T-helper 1 cell treated with Interleukin-12 subunit alpha and Interleukin-12 subunit beta and Interleukin-4 antibody, amounts not matched to agents 30 ng/mL and 1 ng/mL, for 36 hours (primary cell): ENCODE data around the gene CAPRIN1. TPM values are rescaled to one million over a fixed set of nuclear protein-coding genes. Genes with fewer than 3 reads are reported as not detected.

Experiments used
- intact Hi-C: fragments of 100-400 bp; cut with micrococcal nuclease; formaldehyde crosslinking; loops from one replicate; pipeline ENCODE4 v1.15.1; 2024
- total RNA-seq: library from RNA; stranded (reverse); gene quantifications from 2 replicates; pipeline ENCODE4 v1.2.3, GENCODE V29; 2022

Gene CAPRIN1
- 206 and 225 TPM in 2 replicates for total RNA-seq

GRCh38 chr11:34051349-34052035 is at the start of gene CAPRIN1:
Gene CAPRIN1 (plus strand): TSS chr11:34051731. CDS start chr11:34052421, 690 bp downstream.
- intact Hi-C loops, result loop anchor here (1.0 to 10.0 kb wide), 18 partner anchors 54 to 1611 kb away; partner anchors contain the start of genes ABTB2, APIP, C11orf91 and CAT

DNA sequence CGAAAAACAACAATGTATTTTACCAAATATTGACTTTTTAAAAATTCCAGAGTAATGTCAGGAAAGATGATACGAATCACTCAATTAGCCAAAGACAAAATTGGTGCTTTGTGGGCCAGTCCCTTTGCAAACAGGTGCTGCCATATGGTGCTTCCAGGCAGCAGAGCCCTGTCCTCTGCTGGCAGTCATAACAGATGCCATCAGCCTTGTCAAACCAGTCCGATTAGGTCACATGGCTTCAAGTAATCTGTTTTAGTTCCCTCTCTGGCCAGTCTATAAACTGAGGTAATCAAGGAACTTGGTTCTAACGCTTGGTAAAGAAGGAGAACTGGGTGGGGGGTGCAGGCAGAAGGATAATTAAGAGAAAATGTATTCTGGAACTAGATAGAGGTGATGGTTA is 49.1 kb upstream of the CAPRIN1 start:
- intact Hi-C loops, result no loop called here

GRCh38 chr11:34004236-34004635 is 47.3 kb upstream of the CAPRIN1 start:
- intact Hi-C loops, result no loop called here

DNA sequence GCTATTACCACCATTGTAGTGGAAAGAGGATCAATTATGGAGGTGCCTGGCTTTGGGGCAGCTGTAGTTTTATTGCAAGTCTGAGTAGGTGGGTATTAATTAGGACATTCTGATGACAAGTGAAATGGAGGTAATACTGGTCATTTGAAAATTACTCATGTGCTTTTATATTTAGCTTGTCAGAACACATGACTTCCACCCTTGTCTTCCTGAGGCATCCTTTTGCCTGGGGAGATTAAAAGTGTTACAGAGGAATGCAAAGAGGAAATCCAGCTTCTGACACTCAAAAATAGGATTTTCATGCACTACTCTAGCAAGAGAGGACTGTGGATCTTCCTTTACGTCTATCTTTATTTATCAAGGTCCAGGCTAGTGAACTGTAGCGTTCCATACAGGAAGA is 44.7 kb upstream of the CAPRIN1 start:
- intact Hi-C loops, result no loop called here

GRCh38 chr11:34012734-34013133 is 38.8 kb upstream of the CAPRIN1 start:
- intact Hi-C loops, result no loop called here

DNA sequence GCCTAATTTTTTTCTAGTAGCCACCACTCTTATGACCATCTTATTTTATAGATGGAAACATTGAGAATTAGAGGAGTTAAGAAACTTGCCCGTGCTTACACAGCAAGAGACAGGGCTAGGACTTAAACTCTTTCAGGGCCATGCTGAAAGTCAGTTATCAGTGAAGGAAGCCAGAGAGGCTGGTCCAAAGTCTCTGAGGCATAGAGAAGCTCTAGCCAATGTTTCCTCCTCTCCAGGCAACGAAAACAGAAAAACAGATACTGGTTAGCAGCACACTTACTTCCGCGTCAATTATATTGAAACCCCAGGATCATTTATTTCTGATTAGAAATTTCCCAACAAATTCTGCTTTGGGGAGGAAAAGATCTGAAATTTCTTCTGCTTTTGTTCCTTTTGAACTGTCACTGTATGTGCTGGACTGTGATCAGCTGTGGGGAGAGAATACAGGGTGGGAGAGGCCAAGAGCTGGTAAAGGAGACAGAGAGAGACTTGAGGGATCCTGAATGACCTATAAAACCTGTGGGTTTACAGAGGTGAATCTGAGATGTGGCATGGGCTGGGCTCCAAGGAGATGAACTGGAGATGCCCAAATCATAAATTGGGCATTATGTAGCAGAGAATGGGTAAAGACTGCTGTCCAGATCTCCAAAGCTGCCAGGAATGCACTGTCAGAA is 37.5 kb upstream of the CAPRIN1 start:
- intact Hi-C loops, result no loop called here

GRCh38 chr11:34021977-34022735 is 29.4 kb upstream of the CAPRIN1 start:
- intact Hi-C loops, result no loop called here

DNA sequence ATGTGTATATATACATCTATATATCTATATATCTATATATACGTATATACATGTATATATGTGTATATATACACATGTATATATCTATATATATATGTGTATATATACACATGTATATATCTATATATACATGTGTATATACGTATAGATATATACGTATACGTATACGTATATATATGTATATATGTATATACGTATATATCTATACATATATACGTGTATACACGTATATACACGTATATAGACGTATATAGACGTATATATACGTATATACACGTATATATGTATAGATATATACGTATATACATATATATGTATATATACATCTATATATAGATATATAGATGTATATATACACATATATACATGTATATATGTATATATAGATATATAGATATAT is 25.1 kb upstream of the CAPRIN1 start:
- intact Hi-C loops, result no loop called here

GRCh38 chr11:34027516-34028408 is 23.8 kb upstream of the CAPRIN1 start:
- intact Hi-C loops, result no loop called here

DNA sequence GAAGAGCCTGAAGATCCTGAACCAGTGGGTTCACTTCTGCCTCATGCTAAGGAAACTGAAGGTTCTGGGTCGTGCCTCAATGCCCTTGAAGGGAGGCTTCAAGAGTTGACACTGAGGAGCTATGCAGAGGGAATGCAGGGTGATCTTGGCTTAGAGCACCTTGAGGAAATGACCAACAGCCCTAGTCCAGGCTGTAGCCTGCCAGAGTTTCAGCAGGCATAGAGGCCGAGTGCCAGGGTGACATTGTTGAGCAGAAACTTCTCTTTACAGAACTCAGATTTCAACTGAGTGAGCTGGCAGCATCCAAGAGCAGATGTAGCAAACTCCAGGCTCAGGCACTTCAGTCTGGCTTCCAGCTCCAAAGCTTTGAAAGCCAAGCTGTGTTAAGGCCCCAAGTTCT is 23.1 kb upstream of the CAPRIN1 start:
- intact Hi-C loops, result no loop called here

DNA sequence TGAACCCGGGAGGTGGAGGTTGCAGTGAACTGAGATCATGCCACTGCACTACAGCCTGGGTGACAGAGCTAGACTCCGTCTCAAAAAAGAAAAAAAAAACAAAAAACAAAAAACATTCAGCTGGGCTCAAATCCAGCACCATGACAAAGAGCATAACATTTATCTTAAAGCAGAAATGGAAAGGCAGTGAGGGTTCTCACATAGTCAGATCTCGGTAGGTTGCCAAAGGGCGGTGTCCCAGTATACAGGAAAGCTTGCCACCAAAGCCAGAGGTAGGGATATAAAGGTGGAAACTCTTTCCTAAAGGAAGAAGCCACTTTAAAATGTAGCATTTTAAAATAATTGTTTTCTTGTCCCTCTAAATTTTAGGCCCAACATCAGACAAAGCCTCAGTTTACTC is 22.4 kb upstream of the CAPRIN1 start:
- intact Hi-C loops, result no loop called here

GRCh38 chr11:34030382-34030781 is 21.1 kb upstream of the CAPRIN1 start:
- intact Hi-C loops, result no loop called here

DNA sequence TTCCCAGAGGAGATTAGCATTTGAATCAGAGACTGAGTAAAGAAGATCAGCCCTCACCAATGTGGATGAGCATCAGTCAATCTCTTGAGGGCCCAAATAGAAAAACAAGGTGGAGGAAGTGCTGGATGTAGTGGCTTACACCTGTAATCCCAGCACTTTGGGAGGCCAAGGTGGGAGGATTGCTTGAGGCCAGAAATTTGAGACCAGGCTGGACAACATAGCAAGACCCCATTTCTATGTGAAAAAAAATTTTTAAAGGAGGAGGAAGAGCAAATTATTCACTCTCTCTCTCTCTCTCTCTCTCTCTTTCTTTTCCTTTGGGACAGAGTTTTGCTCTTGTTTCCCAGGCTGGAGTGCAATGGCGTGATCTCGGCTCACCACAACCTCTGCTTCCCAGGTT is 18.1 kb upstream of the CAPRIN1 start:
- intact Hi-C loops, result no loop called here

DNA sequence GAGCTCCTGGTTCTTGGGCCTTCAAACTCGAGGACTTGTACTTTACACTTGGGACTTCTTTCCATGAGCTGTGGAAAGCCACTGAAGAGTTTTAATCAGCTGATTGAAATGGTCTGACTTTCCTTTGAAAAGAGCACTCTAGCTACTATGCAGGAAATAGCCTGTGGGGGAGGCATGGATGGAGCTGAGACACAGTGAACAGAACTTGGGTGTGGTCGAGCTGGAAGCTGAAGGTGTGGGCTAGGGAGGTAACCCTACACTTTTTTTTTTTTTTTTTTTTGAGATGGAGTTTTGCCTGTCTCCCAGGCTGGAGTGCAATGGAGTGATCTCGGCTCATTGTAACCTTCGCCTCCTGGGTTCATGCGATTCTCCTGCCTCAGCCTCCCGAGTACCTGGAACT is 17.5 kb upstream of the CAPRIN1 start:
- intact Hi-C loops, result no loop called here

- intact Hi-C loops, result no loop called here
These were observed 15.1 kb upstream of the CAPRIN1 start for GRCh38 chr11:34036456-34036855.

- intact Hi-C loops, result no loop called here
These were observed 14.5 kb upstream of the CAPRIN1 start for GRCh38 chr11:34037016-34037415.

DNA sequence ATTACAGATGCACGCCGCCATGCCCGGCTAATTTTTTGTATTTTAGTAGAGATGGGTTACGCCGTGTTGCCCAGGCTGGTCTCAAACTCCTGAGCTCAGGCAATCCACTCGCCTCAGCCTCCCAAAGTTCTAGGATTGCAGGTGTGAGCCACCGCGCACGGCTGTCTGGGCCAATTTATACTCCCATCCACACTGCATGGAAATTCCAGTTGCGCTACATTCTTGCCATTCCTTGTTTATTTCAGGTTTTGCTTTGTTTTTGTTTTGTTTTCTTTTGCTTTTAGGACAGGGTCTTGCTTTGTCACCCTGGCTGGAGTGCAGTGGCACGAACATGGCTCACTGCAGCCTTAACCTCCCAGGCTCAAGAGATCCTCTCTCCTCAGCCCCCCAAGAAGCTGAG is 11.0 kb upstream of the CAPRIN1 start:
- intact Hi-C loops, result no loop called here

GRCh38 chr11:34044664-34045485 is 6.7 kb upstream of the CAPRIN1 start:
- intact Hi-C loops, result no loop called here

DNA sequence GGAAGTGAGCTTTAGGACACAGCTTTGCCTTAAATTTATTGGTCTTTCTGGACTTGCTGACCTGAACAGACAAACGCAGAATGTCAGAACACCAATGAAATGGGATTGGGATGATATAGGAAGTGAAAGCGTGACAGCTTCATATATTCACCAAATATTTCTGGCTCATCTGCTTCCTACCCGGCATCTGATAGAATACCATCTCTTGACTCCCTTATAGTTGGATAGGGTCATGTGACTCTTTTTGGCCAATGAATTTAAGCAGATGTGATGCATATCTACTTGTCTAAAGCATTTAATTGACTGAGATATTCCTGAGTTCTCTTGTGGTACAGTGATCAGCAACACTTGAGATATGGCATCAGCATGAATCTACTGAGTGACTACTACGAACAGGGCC is 2.5 kb upstream of the CAPRIN1 start:
- intact Hi-C loops, result no loop called here
